Thymus (tissue), 11 donors: ENCODE results near the gene PIGC. TPM values are rescaled to one million over a fixed set of nuclear protein-coding genes. Genes with fewer than 3 reads are reported as not detected.
A peak's percentile ranks its signal among the peaks of the same experiment; 100 is the strongest.

Experiments used
- DNase-seq, 9 donors: peaks; one replicate each; pipeline ENCODE4 v3.0.0-alpha.2; 2013; ENCODE audit warnings: low spot score in 9 of 9, low read depth in 6 of 9, missing footprints in 1 of 9
- H3K27ac ChIP-seq, 2 donors: one replicate each; pipeline ENCODE4 v1.5.1; 2013; ENCODE audit warnings: control low read depth in 1 of 2, low read depth in 1 of 2, low read length in 1 of 2, mild to moderate bottlenecking in 1 of 2, moderate library complexity in 1 of 2
- H3K27me3 ChIP-seq, 2 donors: one replicate each; pipeline ENCODE4 v1.5.1; 2013; ENCODE audit warnings: low read length in 1 of 2; ENCODE audit not compliant: control insufficient read depth in 2 of 2, insufficient read depth in 1 of 2
- H3K36me3 ChIP-seq, 2 donors: one replicate each; pipeline ENCODE4 v1.5.1; 2013; ENCODE audit warnings: low read length in 1 of 2, mild to moderate bottlenecking in 1 of 2, moderate library complexity in 1 of 2; ENCODE audit not compliant: control insufficient read depth in 2 of 2, insufficient read depth in 2 of 2
- H3K4me1 ChIP-seq, 2 donors: one replicate each; pipeline ENCODE4 v1.5.1; 2013; ENCODE audit warnings: low read length in 2 of 2; ENCODE audit not compliant: control insufficient read depth in 2 of 2, insufficient read depth in 2 of 2
- H3K4me3 ChIP-seq, 2 donors: one replicate each; pipeline ENCODE4 v1.5.1; 2013; ENCODE audit warnings: low read length in 2 of 2, control low read depth in 1 of 2, mild to moderate bottlenecking in 1 of 2
- H3K9me3 ChIP-seq, 2 donors: one replicate each; pipeline ENCODE4 v1.5.1; 2013; ENCODE audit warnings: low read length in 1 of 2, mild to moderate bottlenecking in 1 of 2; ENCODE audit not compliant: control insufficient read depth in 2 of 2, insufficient read depth in 1 of 2
- WGBS: extraction: QIAGEN DNeasy Blood & Tissue Kit; methylation state at CpG from one replicate; pipeline ENCODE4 v1.1.7; 2013; 5-methylcytosine and 5-hydroxymethylcytosine counted together
- polyA plus RNA-seq: library from polyadenylated mRNA; stranded (reverse); fragments of 200-250 nt; gene quantifications from one replicate; pipeline ENCODE4 v1.2.3, GENCODE V29; 2013
- total RNA-seq: library from RNA; stranded (reverse); fragments of 120-200 nt; gene quantifications from one replicate; pipeline ENCODE4 v1.2.4, GENCODE V29; 2013
- donor health status: healthy.

The PIGC gene
- total and polyA plus RNA-seq, 2 donors = 32.1 to 41.0 TPM

GRCh38 chr1:172484252-172484651 is 40.4 kb upstream of the PIGC start:
- no peak overlapping the region for H3K27ac ChIP-seq
- no peaks in the 10 kb centered on the region for H3K27me3 ChIP-seq
- no peaks in the 10 kb centered on the region for H3K9me3 ChIP-seq
- peaks cover 0 to 8% of the 10 kb centered on the region in 2 donors for H3K4me1 ChIP-seq
- DNase-seq = no peak
- no peak overlapping the region for H3K4me3 ChIP-seq
- no peaks in the 10 kb centered on the region for H3K36me3 ChIP-seq

GRCh38 chr1:172483448-172483847 is 39.6 kb upstream of the PIGC start:
- no peak overlapping the region for H3K27ac ChIP-seq
- no peak overlapping the region for H3K4me3 ChIP-seq
- no peak for DNase-seq

DNA sequence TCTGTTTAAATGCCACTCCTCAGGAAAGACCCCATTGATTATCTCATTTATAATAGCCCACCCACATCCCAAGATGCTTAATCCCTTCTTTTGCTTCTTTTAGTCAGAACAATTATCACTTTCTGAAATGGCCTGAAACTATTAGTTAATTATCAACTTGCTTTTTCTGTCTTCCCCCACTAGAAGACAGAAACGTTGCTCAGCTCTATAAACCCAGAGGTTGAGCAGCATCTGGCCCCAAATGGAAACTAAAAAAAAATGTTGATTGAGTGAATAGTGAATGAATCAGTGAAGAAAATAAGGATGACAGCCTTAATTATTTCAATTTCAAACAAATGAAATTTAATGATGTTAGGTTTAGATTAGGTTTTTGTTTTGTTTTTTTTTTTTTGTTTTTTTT is 38.2 kb upstream of the PIGC start:
- H3K9me3 ChIP-seq = no peaks in the 10 kb centered on the region
- H3K27ac ChIP-seq = no peak overlapping the region
- H3K36me3 ChIP-seq = no peaks in the 10 kb centered on the region
- H3K4me1 ChIP-seq = peaks cover 0 to 8% of the 10 kb centered on the region in 2 donors
- no peak for DNase-seq
- no peaks in the 10 kb centered on the region for H3K27me3 ChIP-seq
- WGBS = 44% methylated on average over 1 of the region's 1 CpG
- no peak overlapping the region for H3K4me3 ChIP-seq

More at GRCh38 chr1:172483448-172483847, 39.6 kb upstream of the PIGC start:
- Histone ChIP-seq H3K4me1 (peaks cover 0 to 8% of the 10 kb centered on the region in 2 donors), H3K27me3 (no peaks in the 10 kb centered on the region), H3K36me3 (no peaks in the 10 kb centered on the region), H3K9me3 (no peaks in the 10 kb centered on the region)

GRCh38 chr1:172480431-172480830 is 36.6 kb upstream of the PIGC start:
- Histone ChIP-seq H3K4me3 (no peak overlapping the region), H3K36me3 (no peaks in the 10 kb centered on the region), H3K4me1 (peaks cover 0 to 8% of the 10 kb centered on the region in 2 donors), H3K27me3 (no peaks in the 10 kb centered on the region), H3K9me3 (no peaks in the 10 kb centered on the region), H3K27ac (no peak overlapping the region)
- DNase-seq = peak in 5 of 9 donors; percentile 12 to 58 (median 19)
- 46% methylated on average over 3 of the region's 3 CpGs for WGBS

DNA sequence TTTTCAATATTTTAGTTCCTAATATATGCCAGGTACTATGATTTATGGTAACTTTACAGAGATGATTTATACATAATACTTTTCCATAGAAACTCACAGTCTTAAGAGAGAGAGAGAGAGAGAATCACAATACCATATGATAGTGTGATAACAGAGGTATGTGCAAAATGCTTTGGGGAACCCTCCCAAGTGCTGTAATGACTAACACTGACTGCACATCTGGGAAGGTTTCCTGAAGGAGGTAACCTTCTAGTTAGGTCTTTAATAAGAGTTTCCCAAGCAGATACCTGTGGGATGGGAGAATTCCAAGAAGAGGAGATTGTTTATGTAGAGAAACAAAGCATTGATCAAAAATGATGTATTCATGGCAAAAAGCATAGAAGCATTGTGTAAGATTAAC is 34.6 kb upstream of the PIGC start:
- H3K36me3 ChIP-seq = no peaks in the 10 kb centered on the region
- no peaks in the 10 kb centered on the region for H3K9me3 ChIP-seq

GRCh38 chr1:172477741-172478140 is 33.9 kb upstream of the PIGC start:
- no peak overlapping the region for H3K4me3 ChIP-seq
- peaks cover 0 to 8% of the 10 kb centered on the region in 2 donors for H3K4me1 ChIP-seq
- 91% methylated on average over 1 of the region's 1 CpG for WGBS
- H3K36me3 ChIP-seq = no peaks in the 10 kb centered on the region
- no peak for DNase-seq
- H3K9me3 ChIP-seq = no peaks in the 10 kb centered on the region
- H3K27me3 ChIP-seq = no peaks in the 10 kb centered on the region
- H3K27ac ChIP-seq = no peak overlapping the region

More for the DNA sequence above, 34.6 kb upstream of the PIGC start:
- Histone ChIP-seq H3K27ac (no peak overlapping the region), H3K27me3 (no peaks in the 10 kb centered on the region), H3K4me1 (peaks cover 0 to 8% of the 10 kb centered on the region in 2 donors), H3K4me3 (no peak overlapping the region)
- no peak for DNase-seq

GRCh38 chr1:172477216-172477615 is 33.3 kb upstream of the PIGC start:
- DNase-seq = no peak
- Histone ChIP-seq H3K4me3 (no peak overlapping the region), H3K9me3 (no peaks in the 10 kb centered on the region), H3K27me3 (no peaks in the 10 kb centered on the region), H3K4me1 (peaks cover 0 to 8% of the 10 kb centered on the region in 2 donors), H3K36me3 (no peaks in the 10 kb centered on the region), H3K27ac (no peak overlapping the region)
- 97% methylated on average over 2 of the region's 2 CpGs for WGBS

GRCh38 chr1:172476218-172476811 is 32.4 kb upstream of the PIGC start:
- WGBS = 97% methylated on average over 4 of the region's 4 CpGs
- Histone ChIP-seq H3K9me3 (no peaks in the 10 kb centered on the region), H3K27ac (no peak overlapping the region), H3K4me3 (no peak overlapping the region), H3K27me3 (no peaks in the 10 kb centered on the region), H3K36me3 (no peaks in the 10 kb centered on the region), H3K4me1 (peaks cover 0 to 8% of the 10 kb centered on the region in 2 donors)
- DNase-seq = peak in 1 of 9 donors; percentile 12

- H3K36me3 ChIP-seq = no peaks in the 10 kb centered on the region
- no peak overlapping the region for H3K27ac ChIP-seq
- no peak overlapping the region for H3K4me3 ChIP-seq
- no peaks in the 10 kb centered on the region for H3K4me1 ChIP-seq
- no peaks in the 10 kb centered on the region for H3K27me3 ChIP-seq
- H3K9me3 ChIP-seq = no peaks in the 10 kb centered on the region
- DNase-seq = no peak
These were observed 30.0 kb upstream of the PIGC start for GRCh38 chr1:172473842-172474241.

- no peaks in the 10 kb centered on the region for H3K27me3 ChIP-seq
- H3K9me3 ChIP-seq = no peaks in the 10 kb centered on the region
- H3K36me3 ChIP-seq = no peaks in the 10 kb centered on the region
- DNase-seq = no peak
- WGBS = 75% methylated on average over 3 of the region's 3 CpGs
- H3K4me3 ChIP-seq = no peak overlapping the region
- H3K4me1 ChIP-seq = no peaks in the 10 kb centered on the region
- no peak overlapping the region for H3K27ac ChIP-seq
These were observed 29.4 kb upstream of the PIGC start for GRCh38 chr1:172473302-172473701.
